Measurements from ENCODE around the gene ALPL. TPM values are rescaled to one million over a fixed set of nuclear protein-coding genes. Genes with fewer than 3 reads are reported as not detected.
A peak's percentile ranks its signal among the peaks of the same experiment; 100 is the strongest.
"Not testable (repeated sequence)": the region's sequence is repeated elsewhere in the genome, so short reads cannot be mapped to it uniquely, and the experiment has no call there.

ALPL gene
- total RNA-seq, 1 donor from 2014 or later, result 20.3 TPM

- DNase-seq (ENCODE audit: low spot score), result peak; percentile 59
- intact Hi-C loops (cut with DNase I), result no loop called here
Measured at GRCh38 chr1:21503706-21504377, 5.4 kb upstream of the ALPL start.

- intact Hi-C loops (cut with DNase I), result loop anchor here (5.0 kb wide), 3 partner anchors 80 to 155 kb away; no protein-coding TSS in a partner anchor
- peak; percentile 44 for DNase-seq (ENCODE audit: low spot score)
Measured at GRCh38 chr1:21506804-21507203, 2.4 kb upstream of the ALPL start.

GRCh38 chr1:21507511-21508270 lies 1.5 kb upstream of the ALPL start:
- DNase-seq (ENCODE audit: low spot score), result peak; percentile 27
- intact Hi-C loops (cut with DNase I), result loop anchor here (5.0 kb wide), 3 partner anchors 80 to 155 kb away; no protein-coding TSS in a partner anchor

GRCh38 chr1:21508580-21509350 lies 458 bp upstream of the ALPL start:
- DNase-seq (ENCODE audit: low spot score), result peak; percentile 93
- intact Hi-C loops (cut with DNase I), result loop anchor here (1.0 to 5.0 kb wide), 4 partner anchors 66 to 154 kb away; no protein-coding TSS in a partner anchor

GRCh38 chr1:21510113-21510493 lies 880 bp downstream of the ALPL start:
- no peak for DNase-seq (ENCODE audit: low spot score)

GRCh38 chr1:21510885-21511578 lies 1.8 kb downstream of the ALPL start:
- intact Hi-C loops (cut with DNase I), result loop anchor here (2.0 kb wide), 1 partner anchor 24 kb away; no protein-coding TSS in a partner anchor
- no peak for DNase-seq (ENCODE audit: low spot score)

More at GRCh38 chr1:21510113-21510493, 880 bp downstream of the ALPL start:
- intact Hi-C loops (cut with DNase I), result loop anchor here (2.0 kb wide), 1 partner anchor 25 kb away; no protein-coding TSS in a partner anchor

GRCh38 chr1:21511579-21512522 lies 2.6 kb downstream of the ALPL start:
- intact Hi-C loops (cut with DNase I), result loop anchor here (2.0 kb wide), 1 partner anchor 23 kb away; no protein-coding TSS in a partner anchor
- DNase-seq (ENCODE audit: low spot score), result no peak

GRCh38 chr1:21514245-21514644 lies 5.0 kb downstream of the ALPL start:
- DNase-seq (ENCODE audit: low spot score), result no peak
- intact Hi-C loops (cut with DNase I), result no loop called here

- DNase-seq (ENCODE audit: low spot score), result no peak
- intact Hi-C loops (cut with DNase I), result no loop called here
Measured at GRCh38 chr1:21517161-21517589, 8.0 kb downstream of the ALPL start.

GRCh38 chr1:21517660-21518480 lies 8.6 kb downstream of the ALPL start:
- intact Hi-C loops (cut with DNase I), result no loop called here
- no peak for DNase-seq (ENCODE audit: low spot score)

GRCh38 chr1:21518774-21519455 lies 9.7 kb downstream of the ALPL start:
- DNase-seq (ENCODE audit: low spot score), result no peak
- intact Hi-C loops (cut with DNase I), result no loop called here

GRCh38 chr1:21519486-21520070 lies 10.4 kb downstream of the ALPL start:
- DNase-seq (ENCODE audit: low spot score); intact Hi-C loops (cut with DNase I): not testable (repeated sequence)

- DNase-seq (ENCODE audit: low spot score), result no peak
- intact Hi-C loops (cut with DNase I), result no loop called here
Measured at GRCh38 chr1:21520899-21521716, 11.9 kb downstream of the ALPL start.

- DNase-seq (ENCODE audit: low spot score), result no peak
- intact Hi-C loops (cut with DNase I), result no loop called here
Measured at GRCh38 chr1:21521717-21522060, 12.5 kb downstream of the ALPL start.

GRCh38 chr1:21522525-21523038 lies 13.4 kb downstream of the ALPL start:
- no peak for DNase-seq (ENCODE audit: low spot score)
- intact Hi-C loops (cut with DNase I), result no loop called here
